Endodermal cell (in vitro differentiated cells): ENCODE results near the gene TRRAP. TPM values are rescaled to one million over a fixed set of nuclear protein-coding genes. Genes with fewer than 3 reads are reported as not detected.

Experiments
- DNase-seq: peaks from one replicate; pipeline ENCODE4 v3.0.0-alpha.2; 2017
- H3K27ac ChIP-seq: 2 replicates; pipeline ENCODE4 v1.5.1; 2013; ENCODE audit warnings: mild to moderate bottlenecking, low read depth, low read length, moderate library complexity
- H3K27me3 ChIP-seq: 2 replicates; pipeline ENCODE4 v1.6.1; 2013; ENCODE audit warnings: mild to moderate bottlenecking, low read length, moderate library complexity; ENCODE audit not compliant: insufficient read depth, control insufficient read depth, poor library complexity, severe bottlenecking
- H3K36me3 ChIP-seq: 2 replicates; pipeline ENCODE4 v1.7.0; 2013; ENCODE audit warnings: mild to moderate bottlenecking, low read length, moderate library complexity; ENCODE audit not compliant: control insufficient read depth, insufficient read depth
- H3K4me1 ChIP-seq: one replicate; pipeline ENCODE4 v1.7.0; 2013; ENCODE audit warnings: low read length; ENCODE audit not compliant: control insufficient read depth, insufficient read depth
- H3K4me3 ChIP-seq: 2 replicates; pipeline ENCODE4 v1.5.1; 2013; ENCODE audit warnings: mild to moderate bottlenecking, low read length, moderate library complexity
- H3K9ac ChIP-seq: 2 replicates; pipeline ENCODE4 v1.6.1; 2013; ENCODE audit warnings: mild to moderate bottlenecking, low read length, moderate library complexity; ENCODE audit not compliant: poor library complexity, severe bottlenecking; ENCODE audit errors: extremely low read depth
- H3K9me3 ChIP-seq: 2 replicates; pipeline ENCODE4 v1.6.1; 2013; ENCODE audit warnings: mild to moderate bottlenecking, low read length, moderate library complexity; ENCODE audit not compliant: control insufficient read depth
- H3K27ac Mint-ChIP-seq: 2 replicates; pipeline ENCODE4 v1.8.0; 2020; ENCODE audit warnings: mixed read lengths
- H3K27me3 Mint-ChIP-seq: 2 replicates; pipeline ENCODE4 v1.8.0; 2021; ENCODE audit warnings: mild to moderate bottlenecking, mixed read lengths; ENCODE audit not compliant: insufficient read depth
- H3K36me3 Mint-ChIP-seq: 2 replicates; pipeline ENCODE4 v1.8.0; 2020; ENCODE audit warnings: low read depth, mixed read lengths
- H3K4me1 Mint-ChIP-seq: 2 replicates; pipeline ENCODE4 v1.8.0; 2020; ENCODE audit warnings: mixed read lengths
- H3K4me3 Mint-ChIP-seq: 2 replicates; pipeline ENCODE4 v1.8.0; 2020; ENCODE audit warnings: mild to moderate bottlenecking, moderate library complexity, mixed read lengths
- H3K9me3 Mint-ChIP-seq: 2 replicates; pipeline ENCODE4 v1.8.0; 2020; ENCODE audit warnings: mild to moderate bottlenecking, mixed read lengths
- CTCF ChIP-seq: fragments of 200-600 bp; sonication (generic); conservative IDR thresholded peaks from 2 replicates; pipeline ENCODE4 v1.5.0; 2021; ENCODE audit warnings: antibody characterized with exemption, mild to moderate bottlenecking
- WGBS, 2 experiments: methylation state at CpG; one replicate each; pipeline versions ENCODE4 v1.1.5 to v1.1.7; 2013; ENCODE audit warnings: missing lambda C conversion rate in 2 of 2, mixed read lengths in 1 of 2; ENCODE audit not compliant: insufficient coverage in 1 of 2, insufficient read length in 1 of 2; 5-methylcytosine and 5-hydroxymethylcytosine counted together
- total RNA-seq, 2 donors: library from RNA; stranded (reverse); fragmentation: NEBNext Ultra II Directional in 1 of 2; extraction: Animal tissue kit (Norgen Biotek cat#: 25700) in 1 of 2; gene quantifications; 2 replicates in 1 of 2; 3 replicates in 1 of 2; pipeline ENCODE4 v1.2.1, GENCODE V29; 2021

Gene TRRAP
- total RNA-seq, 2 donors from 2014 or later, result 64.3 to 68.8 TPM

- Mint-ChIP-seq H3K27me3 (peaks cover 43% of the 10 kb centered on the region), H3K9me3 (no peaks in the 10 kb centered on the region), H3K4me3 (peak overlapping the region; percentile 60), H3K4me1 (no peaks in the 10 kb centered on the region), H3K36me3 (no peaks in the 10 kb centered on the region), H3K27ac (no peak overlapping the region)
- DNase-seq, result no peak
- no peaks in the 10 kb centered on the region for H3K4me1 ChIP-seq
- H3K36me3 ChIP-seq, result no peaks in the 10 kb centered on the region
- H3K9me3 ChIP-seq, result no peaks in the 10 kb centered on the region
- H3K9ac ChIP-seq, result no peak overlapping the region
- peaks cover 42% of the 10 kb centered on the region for H3K27me3 ChIP-seq
- no peak overlapping the region for H3K27ac ChIP-seq
- WGBS, 2 experiments, result 80 to 94% methylated on average over 1 to 2 of the region's 2 CpGs
- H3K4me3 ChIP-seq, result no peak overlapping the region
- no peak for TF ChIP-seq CTCF
Measured at GRCh38 chr7:98868450-98868849, 9.9 kb upstream of the TRRAP start.

DNA sequence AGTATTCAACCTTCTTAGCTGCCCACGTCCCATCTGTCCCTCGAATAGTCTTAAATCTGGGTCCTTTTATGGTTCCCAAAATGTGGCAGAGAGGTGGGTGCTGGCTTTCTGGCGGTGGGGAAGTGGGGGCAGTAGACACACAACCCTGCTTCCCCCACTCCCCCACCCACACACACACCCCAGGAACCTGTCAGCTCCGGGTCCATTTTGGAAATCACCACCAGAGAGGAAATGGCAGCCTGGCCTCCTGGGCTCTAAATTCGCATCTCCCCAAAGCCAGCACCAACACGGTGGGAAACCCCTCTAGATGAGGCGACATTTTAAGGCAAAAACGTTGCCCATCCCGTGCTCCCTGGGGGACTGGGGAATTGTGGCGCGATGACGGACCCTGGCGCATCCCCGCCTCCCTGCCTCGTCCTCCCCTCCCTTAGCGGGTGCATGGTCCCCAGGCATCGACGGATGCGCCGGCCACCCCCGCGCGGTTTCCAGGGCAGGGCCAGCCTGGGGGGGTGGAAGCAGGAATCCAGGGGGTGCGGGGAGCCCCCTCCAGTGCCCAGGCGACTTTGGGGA is 9.2 kb upstream of the TRRAP start:
- no peak for TF ChIP-seq CTCF
- no peaks in the 10 kb centered on the region for H3K9me3 Mint-ChIP-seq
- H3K9me3 ChIP-seq, result no peaks in the 10 kb centered on the region
- H3K27me3 Mint-ChIP-seq, result peaks cover 43% of the 10 kb centered on the region
- no peak for DNase-seq
- 10 to 17% methylated on average over 4 to 24 of the region's 25 CpGs for WGBS, 2 experiments
- H3K4me3 ChIP-seq, result peak overlapping the region; percentile 68
- peak overlapping the region; percentile 60 for H3K4me3 Mint-ChIP-seq
- H3K27ac Mint-ChIP-seq, result no peak overlapping the region
- H3K9ac ChIP-seq, result no peak overlapping the region
- H3K4me1 ChIP-seq, result no peaks in the 10 kb centered on the region
- H3K36me3 Mint-ChIP-seq, result no peaks in the 10 kb centered on the region
- peaks cover 42% of the 10 kb centered on the region for H3K27me3 ChIP-seq
- H3K36me3 ChIP-seq, result no peaks in the 10 kb centered on the region
- no peak overlapping the region for H3K27ac ChIP-seq
- no peaks in the 10 kb centered on the region for H3K4me1 Mint-ChIP-seq

DNA sequence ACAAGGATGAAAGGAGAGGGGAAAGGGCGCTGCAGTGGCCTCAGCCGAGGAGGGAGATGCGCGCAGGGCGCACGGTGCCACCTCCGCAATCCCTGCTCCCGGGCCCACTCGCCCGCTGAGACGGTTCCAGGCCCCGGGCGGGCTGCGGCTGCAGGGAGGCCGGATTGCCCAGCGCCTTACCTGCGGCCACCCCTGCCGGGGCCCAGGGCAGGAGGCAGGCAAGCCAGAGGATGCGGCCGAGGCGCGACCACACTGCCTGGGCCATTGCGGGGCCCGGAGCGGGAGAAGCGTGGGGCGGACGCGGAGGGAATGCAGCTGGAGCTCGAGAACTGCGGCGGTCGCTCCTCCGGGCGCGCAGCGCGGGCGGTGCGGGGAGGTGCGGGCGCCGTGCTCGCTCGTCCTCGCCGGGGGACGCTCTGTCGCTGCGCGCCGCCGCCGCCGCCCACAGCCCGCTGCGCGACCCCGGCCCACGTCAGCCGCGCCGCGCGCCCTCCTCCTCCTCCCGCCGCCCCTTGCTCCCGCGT is 8.7 kb upstream of the TRRAP start, which contains the start of gene TMEM130:
TMEM130 (minus strand) TSS at position 418 of the 524 bp plus-strand sequence; CDS start at position 265, 153 bp downstream.
- DNase-seq, result peak; percentile 69
- Mint-ChIP-seq H3K4me3 (peak within 1 kb of the TSS; percentile 60), H3K9me3 (no peaks in the 10 kb centered on the region), H3K27me3 (peaks cover 43% of the 10 kb centered on the region), H3K27ac (no peak within 1 kb of the TSS), H3K36me3 (no peaks in the 10 kb centered on the region), H3K4me1 (no peaks in the 10 kb centered on the region)
- no peaks in the 10 kb centered on the region for H3K36me3 ChIP-seq
- H3K27ac ChIP-seq, result no peak within 1 kb of the TSS
- peaks cover 42% of the 10 kb centered on the region for H3K27me3 ChIP-seq
- no peak within 1 kb of the TSS for H3K9ac ChIP-seq
- no peaks in the 10 kb centered on the region for H3K9me3 ChIP-seq
- H3K4me1 ChIP-seq, result no peaks in the 10 kb centered on the region
- no peak for TF ChIP-seq CTCF
- H3K4me3 ChIP-seq, result peak within 1 kb of the TSS; percentile 68
- 1 to 2% methylated on average over 18 to 69 of the region's 69 CpGs for WGBS, 2 experiments
